HG02571 (cell line): Measurements from ENCODE around the gene MANF.

Experiments
- ATAC-seq: cut with Tn5 transposase; IDR thresholded peaks from one replicate; pipeline ENCODE4 v1.9.1; 2021; ENCODE audit warnings: mild to moderate bottlenecking, moderate library complexity; ENCODE audit not compliant: unreplicated experiment

Gene MANF

GRCh38 chr3:51429138-51429537 lies 44.0 kb downstream of the MANF start:
- no peak for ATAC-seq

- no peak for ATAC-seq
Observed at GRCh38 chr3:51434110-51434509, 49.0 kb downstream of the MANF start.

GRCh38 chr3:51434746-51435327 lies 49.7 kb downstream of the MANF start:
- ATAC-seq = no peak

GRCh38 chr3:51436998-51437639 lies 52.0 kb downstream of the MANF start:
- ATAC-seq = no peak
